Measurements from ENCODE around the gene PISD.

DNA sequence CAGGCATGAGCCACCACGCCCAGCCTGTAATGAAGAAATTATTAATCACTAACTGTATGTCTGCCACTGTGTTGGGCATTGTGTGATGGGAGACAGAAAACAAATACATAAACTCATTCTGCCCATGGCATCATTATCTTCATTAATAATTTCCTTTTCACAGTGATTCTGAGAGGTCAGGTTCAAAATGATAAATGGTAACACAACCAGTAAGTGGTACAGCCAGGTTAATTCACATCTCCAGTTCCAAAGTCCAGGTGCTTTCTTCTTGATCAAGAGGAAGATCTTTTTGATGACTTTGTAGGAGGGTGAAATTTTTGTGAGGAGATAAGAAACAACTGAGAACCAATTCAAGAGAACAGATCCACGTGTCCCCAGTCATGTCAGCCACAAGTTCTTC, 66.7 kb downstream of the PISD start:
- TF ChIP-seq, protein P1, sequence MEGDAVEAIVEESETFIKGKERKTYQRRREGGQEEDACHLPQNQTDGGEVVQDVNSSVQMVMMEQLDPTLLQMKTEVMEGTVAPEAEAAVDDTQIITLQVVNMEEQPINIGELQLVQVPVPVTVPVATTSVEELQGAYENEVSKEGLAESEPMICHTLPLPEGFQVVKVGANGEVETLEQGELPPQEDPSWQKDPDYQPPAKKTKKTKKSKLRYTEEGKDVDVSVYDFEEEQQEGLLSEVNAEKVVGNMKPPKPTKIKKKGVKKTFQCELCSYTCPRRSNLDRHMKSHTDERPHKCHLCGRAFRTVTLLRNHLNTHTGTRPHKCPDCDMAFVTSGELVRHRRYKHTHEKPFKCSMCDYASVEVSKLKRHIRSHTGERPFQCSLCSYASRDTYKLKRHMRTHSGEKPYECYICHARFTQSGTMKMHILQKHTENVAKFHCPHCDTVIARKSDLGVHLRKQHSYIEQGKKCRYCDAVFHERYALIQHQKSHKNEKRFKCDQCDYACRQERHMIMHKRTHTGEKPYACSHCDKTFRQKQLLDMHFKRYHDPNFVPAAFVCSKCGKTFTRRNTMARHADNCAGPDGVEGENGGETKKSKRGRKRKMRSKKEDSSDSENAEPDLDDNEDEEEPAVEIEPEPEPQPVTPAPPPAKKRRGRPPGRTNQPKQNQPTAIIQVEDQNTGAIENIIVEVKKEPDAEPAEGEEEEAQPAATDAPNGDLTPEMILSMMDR (conservative IDR thresholded peaks at IDR 0.05; ENCODE audit: low read length) = no peak
- no peak for TF ChIP-seq EZH2phosphoT487 (IDR thresholded peaks at IDR 0.05; ENCODE audit: borderline replicate concordance)
